HG02610 (cell line): Measurements from ENCODE around the gene MTMR2.

Experiments used
- ATAC-seq: cut with Tn5 transposase; IDR thresholded peaks from one replicate; pipeline ENCODE4 v1.9.1; 2021; ENCODE audit warnings: mild to moderate bottlenecking, moderate library complexity; ENCODE audit not compliant: unreplicated experiment

The MTMR2 gene

GRCh38 chr11:95923728-95924413, at the start of gene MTMR2:
Gene MTMR2 (minus strand): TSS chr11:95924107. CDS start chr11:95923954, 153 bp downstream.
- peak; percentile 99 for ATAC-seq

DNA sequence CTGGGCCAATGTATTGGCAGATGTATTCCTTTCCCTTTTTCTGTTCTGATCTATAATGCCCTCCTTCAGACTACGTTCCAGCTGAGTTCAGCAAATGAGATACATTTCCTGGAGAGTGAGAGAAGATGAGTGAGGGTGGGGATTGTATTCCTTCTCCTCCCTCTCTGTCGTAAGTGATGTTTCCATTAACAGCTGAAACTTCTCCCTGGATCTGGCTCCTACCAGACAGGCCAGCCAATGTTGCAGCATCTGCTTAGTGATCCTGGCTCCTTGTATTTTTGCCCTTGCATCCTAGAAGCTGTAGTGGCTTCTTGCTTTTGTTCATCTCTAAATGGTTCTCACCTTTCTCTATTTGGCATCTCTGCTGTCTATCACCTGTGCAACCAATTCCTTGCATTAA, 48.2 kb upstream of the MTMR2 start:
- ATAC-seq, result no peak

- no peak for ATAC-seq
These were observed 44.7 kb upstream of the MTMR2 start for GRCh38 chr11:95968585-95968984.

- ATAC-seq, result no peak
These were observed 40.4 kb upstream of the MTMR2 start for GRCh38 chr11:95964281-95964680.

DNA sequence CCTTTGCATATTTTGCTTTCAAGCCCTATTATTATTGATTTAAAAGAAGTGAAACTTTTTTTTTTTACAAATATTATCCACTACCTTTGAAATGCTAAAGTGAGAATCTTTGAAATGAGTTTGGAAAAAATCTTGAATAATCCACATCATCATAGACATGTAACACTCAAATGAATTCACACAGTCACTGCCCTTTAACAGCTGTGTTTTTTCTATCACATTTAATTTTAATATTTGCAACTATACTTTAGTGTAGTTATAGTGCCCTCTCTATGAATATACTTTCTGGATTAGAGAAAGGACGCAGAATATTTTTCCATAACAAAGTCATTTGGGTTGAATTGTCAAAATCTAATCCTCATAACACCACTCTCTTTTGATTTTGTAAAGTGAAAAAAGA, 37.9 kb upstream of the MTMR2 start:
- ATAC-seq, result no peak

DNA sequence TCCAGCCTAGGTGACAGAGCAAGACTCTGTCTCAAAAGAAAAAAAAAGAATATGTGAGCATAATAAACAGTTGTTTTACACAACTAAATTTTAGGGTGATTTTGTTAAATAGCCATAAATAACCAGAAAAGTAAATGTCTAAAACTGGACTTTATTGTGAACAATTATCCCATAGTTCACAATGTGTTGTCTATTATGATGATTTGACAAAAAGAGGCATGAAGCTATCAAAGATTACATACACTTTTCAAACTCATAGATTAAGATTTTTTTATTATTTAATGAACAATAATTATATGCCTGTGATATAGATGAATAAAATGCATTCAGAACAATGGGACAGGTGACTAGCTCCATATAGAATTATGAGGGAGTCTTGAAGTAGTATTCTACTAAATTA, 27.0 kb upstream of the MTMR2 start:
- no peak for ATAC-seq

DNA sequence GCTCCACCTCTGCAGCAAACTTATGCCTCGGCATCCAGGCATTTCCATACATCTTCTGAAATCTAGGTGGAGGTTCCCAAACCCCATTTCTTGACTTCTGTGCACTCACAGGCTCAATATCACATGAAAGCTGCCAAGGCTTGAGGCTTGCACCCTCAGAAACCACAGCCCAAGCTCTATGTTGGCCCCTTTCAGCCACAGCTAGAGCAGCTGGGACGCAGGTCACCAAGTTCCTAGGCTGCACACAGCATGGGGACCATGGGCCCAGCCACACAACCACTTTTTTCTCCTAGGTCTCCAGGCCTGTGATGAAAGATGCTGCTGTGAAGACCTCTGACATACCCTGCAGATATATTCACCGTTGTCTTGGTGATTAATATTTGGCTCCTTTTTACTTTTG, 24.7 kb upstream of the MTMR2 start:
- ATAC-seq, result no peak

DNA sequence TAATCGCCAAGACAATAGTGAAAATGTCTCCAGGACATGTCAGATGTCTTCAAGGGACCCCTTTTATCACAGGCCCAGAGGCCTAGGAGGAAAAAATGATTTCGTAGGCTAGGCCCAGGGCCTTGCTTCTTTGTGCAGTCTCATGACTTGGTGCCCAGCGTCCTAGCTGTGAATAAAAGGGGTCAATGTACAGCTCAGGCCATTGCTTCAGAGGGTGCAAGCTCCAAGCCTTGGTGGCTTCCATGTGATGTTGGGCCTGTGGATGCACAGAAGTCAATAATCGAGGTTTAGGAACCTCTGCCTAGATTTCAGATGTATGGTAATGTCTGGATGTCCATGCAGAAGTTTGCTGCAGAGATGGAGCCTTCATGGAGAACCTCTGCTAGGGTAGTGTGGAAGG, 20.7 kb upstream of the MTMR2 start:
- ATAC-seq, result no peak

DNA sequence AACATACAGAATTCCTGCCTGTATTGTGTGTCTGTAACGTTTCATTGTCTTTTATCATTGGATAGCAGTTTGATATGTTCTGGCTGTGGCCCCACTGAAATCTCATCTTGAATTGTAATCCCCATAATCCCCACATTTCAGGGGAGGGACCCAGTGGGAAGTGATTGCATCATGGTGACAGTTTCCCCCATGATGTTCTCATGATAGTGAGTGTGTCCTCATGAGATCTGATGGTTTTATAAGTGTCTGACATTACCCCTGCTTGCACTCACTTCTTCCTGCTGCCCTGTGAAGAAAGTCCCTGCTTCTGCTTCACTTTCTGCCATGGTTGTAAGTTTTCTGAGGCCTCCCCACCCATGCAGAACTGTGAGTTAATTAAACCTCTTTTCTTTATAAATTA, 19.6 kb upstream of the MTMR2 start:
- no peak for ATAC-seq

- ATAC-seq, result no peak
These were observed 15.2 kb upstream of the MTMR2 start for GRCh38 chr11:95939091-95939490.

DNA sequence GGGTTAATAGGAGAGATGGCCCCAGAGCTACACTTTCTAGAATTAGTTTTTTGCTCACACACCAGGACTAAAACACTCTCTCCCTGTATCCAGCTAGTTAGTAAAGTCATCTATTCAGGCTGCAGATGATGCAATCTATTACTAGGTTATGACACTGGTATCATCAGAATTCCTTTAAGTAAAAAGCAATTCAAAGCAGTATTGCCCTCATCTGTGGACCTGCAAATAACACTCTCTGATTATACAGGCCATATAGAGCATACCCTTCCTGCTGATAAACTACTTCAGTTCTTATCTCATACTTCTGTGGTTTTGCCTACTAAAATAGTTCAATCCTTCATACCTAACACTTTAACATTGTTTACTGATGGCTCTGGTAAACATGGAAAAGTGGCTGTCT, 13.5 kb upstream of the MTMR2 start:
- ATAC-seq, result no peak

GRCh38 chr11:95933594-95933993, 9.7 kb upstream of the MTMR2 start:
- ATAC-seq, result no peak

- ATAC-seq, result no peak
These were observed 8.0 kb upstream of the MTMR2 start for GRCh38 chr11:95931916-95932315.

DNA sequence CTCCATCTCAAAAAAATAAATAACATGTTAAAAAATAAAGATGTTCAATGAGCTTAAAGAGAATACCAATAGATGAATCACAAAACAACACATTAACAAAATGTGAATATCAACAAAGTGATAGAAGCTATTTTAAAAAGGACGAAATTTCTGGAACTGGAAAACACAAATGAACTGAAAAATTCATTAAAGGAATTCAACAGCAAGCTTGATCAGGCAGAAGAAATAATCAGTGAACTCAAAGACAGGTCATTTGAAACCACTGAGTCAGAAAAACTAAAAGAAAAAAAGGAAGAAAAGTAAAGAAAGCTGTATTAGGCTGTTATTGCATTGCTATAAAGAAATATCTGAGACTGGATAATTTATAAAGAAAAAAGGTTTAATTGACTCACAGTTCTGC, 7.0 kb upstream of the MTMR2 start:
- no peak for ATAC-seq

DNA sequence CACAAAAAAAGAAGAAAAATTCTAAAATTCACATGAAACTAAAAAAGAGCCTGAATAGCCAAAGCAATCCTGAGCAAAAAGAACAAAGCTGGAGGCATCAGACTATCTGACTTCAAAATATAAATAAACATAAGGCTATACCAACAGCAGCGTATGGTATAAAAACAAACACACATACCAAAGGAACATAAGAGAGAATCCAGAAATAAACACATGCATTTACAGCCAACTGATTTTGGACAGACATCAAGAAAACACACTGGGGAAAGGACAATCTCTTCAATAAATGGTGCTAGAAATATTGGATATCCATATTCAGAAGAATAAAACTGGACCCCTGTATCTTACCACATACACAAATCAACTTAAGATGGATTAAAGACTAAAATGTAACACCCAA, 2.8 kb upstream of the MTMR2 start:
- no peak for ATAC-seq

DNA sequence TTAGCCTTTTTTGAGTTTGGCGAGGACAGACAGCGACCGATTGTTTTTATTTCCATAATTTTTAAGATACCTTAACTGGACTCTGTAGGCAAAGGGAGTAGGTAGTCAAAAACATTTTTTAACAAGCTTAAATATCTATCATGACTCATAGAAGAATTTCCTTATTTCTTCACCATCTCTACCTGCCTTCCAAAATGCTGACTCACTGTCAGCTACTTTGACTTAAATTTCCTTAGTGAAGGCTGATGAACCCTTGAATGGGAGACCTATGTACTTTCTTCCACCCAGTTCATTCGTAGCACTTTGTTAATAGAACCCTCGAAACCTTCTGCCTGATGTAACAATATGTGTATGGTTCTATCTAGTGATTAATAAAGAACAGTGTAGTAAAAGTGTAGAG, 1.1 kb upstream of the MTMR2 start:
- no peak for ATAC-seq

DNA sequence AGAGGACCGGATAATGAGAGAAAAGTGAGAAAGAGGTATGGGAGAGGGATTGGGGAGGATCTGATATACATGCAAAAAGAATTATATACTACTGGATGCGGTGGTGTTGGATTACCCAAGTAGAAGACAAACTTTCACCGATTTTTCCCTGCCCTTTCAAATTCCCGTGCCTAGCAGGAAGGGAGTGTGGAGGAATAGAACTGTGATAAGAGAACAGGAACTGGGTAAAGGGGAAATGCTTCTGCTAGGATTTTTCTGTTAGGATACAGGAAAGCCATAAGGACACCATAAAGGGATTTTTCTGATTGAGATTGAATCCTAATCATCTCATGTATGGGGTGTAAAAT, 480 bp upstream of the MTMR2 start:
- no peak for ATAC-seq

DNA sequence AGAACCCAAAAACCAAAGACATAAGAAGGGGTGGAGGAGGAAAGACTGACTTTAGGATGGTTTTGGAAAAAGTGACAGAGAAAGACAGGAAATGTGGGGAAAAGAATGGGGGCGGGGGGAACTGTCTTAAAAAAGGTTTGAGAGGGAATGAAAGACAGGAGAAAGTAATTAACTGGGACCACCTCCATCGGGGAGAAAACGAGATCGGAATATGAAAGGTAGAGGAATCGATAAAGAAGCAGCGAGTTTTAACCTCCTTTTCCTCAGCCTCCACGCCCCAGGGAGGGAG, 524 bp downstream of the MTMR2 start:
- ATAC-seq, result no peak

DNA sequence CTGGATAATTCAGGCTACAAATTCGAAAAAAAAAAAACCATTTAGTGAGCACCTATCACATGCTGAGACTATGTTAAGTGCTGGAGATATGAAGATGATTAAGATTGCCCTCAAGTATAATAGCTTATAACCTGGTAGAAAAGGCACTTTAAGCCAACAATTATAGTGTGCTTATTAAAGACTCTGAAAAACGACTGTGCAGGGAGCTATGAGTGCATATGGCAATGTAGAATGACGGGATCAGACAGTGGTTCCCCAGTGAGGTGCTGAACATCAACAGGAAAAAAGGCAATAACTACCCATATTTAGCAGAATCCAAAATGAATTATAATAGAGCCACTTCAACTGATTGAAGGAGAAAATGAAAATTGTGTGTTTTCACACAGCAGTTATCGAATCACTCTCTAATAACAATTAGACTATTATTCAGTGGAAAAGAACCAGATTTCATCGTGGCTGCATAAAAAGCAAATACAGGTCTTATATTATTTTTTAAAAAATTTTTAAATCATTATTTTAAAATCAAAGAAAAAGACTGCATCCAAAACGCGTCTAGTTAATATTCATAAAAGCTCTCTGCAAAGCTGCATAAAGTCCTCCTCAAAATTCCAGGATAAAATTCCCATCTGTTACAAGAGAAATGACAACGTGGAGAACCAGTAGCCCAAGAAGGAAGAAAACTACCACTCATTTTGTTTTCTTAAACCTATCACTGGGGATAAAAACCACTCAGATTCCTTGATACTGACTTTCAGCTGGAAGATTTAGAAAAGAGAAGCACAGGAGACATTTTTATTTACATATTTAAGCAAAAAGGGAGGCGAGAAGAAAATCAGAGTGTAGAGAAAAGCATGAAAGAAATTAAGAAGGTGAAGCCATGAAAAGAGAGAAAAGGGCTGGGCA, 1.1 kb downstream of the MTMR2 start:
- no peak for ATAC-seq

- no peak for ATAC-seq
These were observed 1.8 kb downstream of the MTMR2 start for GRCh38 chr11:95922099-95922498.

- ATAC-seq, result no peak
These were observed 3.3 kb downstream of the MTMR2 start for GRCh38 chr11:95920460-95921105.

DNA sequence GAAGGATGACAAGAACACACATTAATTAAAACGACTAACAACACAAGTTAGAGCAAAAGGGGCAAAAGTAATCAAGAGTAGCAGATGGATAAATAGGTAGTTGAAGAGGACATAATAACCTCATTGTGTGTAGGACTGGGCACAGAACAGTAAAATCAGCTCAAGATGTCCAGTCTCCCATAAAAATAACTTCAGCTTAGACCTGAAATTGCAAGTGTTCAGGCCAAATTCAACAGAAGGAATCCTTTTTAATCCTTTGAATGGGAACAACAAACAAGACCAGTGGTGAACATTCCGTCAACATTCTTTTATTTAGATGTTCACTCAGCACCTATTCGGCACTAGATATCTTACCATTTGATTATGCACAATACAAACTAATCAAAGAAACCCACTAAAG, 4.4 kb downstream of the MTMR2 start:
- ATAC-seq, result no peak
